ENCODE measurements around the gene PAQR8. TPM values are rescaled to one million over a fixed set of nuclear protein-coding genes. Genes with fewer than 3 reads are reported as not detected.

Gene PAQR8
- polyA plus RNA-seq, 1 of the 3 experiments (the other 2 are of a cell fraction) = 2.3 TPM

DNA sequence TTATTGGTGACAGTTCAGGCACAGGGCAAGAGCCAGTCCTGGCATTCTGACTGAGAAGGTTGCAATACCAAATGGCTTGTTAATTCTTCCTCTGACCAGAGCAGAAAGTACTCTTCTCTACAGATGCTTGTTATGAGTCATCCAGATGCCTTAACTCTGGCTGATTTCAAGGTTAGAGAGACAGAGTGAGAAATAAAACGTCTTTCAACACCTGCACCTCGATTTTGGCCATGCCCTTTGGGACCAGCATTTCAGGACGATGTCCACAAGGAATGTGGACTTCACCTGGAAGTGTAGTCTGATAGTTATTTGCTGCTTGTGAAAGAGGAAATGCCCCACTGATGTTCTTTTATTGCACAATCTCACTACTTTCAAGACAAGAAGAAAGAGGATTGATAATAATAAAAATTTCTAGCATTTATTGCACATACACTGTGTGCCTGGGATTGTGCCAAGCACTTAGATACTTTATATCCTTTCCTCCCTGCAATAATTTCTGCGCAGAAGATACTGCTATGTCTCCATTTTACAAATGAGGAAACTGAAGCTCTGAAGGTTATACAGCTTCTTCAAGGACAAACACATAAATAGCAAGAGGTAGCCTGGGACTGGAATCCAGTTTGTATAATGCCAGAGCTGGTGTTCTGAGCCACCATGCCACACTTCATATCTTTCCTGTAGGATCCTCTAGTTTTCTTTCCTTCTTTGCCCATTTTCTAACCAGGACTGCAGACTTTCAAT is 43.9 kb upstream of the PAQR8 start:
- H3F3A ChIP-seq (replicated peaks; ENCODE audit: insufficient read depth) = no peaks in the 10 kb centered on the region
- ChIA-PET CTCF (interaction anchor here (1.7 kb wide), 1 partner anchor 32 kb away, joined by 4 read pairs; no protein-coding TSS in a partner anchor), POLR2A (no interaction called here)
- TF ChIP-seq FOSL2 (IDR thresholded peaks at IDR 0.05; ENCODE audit: borderline replicate concordance, low read depth) (peak; percentile 31; the same call in 1 of the 2 replicates), FOXM1 (IDR thresholded peaks at IDR 0.05; ENCODE audit: low read depth) (no peak)
- no peak for DNase-seq
- H4K20me1 ChIP-seq (ENCODE audit: insufficient read depth) = no peaks in the 10 kb centered on the region
- H2AFZ ChIP-seq (ENCODE audit: low read depth) = no peak overlapping the region
- no peak overlapping the region for H3K27ac ChIP-seq (ENCODE audit: low read depth in 2 of 2, low read length in 1 of 2)
- peaks cover 0 to 14% of the 10 kb centered on the region in 2 experiments; a peak in 2 of 4 replicates for H3K4me1 ChIP-seq (ENCODE audit: control insufficient read depth in 1 of 2, insufficient read depth in 2 of 2, low read depth in 1 of 2, low read length in 1 of 2)
- H3K36me3 ChIP-seq (replicated peaks in 1 of 2; ENCODE audit: control insufficient read depth in 1 of 2, insufficient read depth in 2 of 2, low read length in 1 of 2) = no peaks in the 10 kb centered on the region
- WGBS (ENCODE audit: low lambda C conversion rate) = 44% methylated on average over 4 of the region's 4 CpGs
- no peaks in the 10 kb centered on the region for H3K9me3 ChIP-seq
- H3K9ac ChIP-seq = no peak overlapping the region
- no peaks in the 10 kb centered on the region for H3K9me2 ChIP-seq
- no peak overlapping the region for H3K4me3 ChIP-seq (ENCODE audit: low read depth in 2 of 2, low read length in 1 of 2)
- no peaks in the 10 kb centered on the region for H3K27me3 ChIP-seq (ENCODE audit: insufficient read depth)
- H3K4me2 ChIP-seq = no peak overlapping the region
- no peaks in the 10 kb centered on the region for H3K79me2 ChIP-seq (ENCODE audit: insufficient read depth)

DNA sequence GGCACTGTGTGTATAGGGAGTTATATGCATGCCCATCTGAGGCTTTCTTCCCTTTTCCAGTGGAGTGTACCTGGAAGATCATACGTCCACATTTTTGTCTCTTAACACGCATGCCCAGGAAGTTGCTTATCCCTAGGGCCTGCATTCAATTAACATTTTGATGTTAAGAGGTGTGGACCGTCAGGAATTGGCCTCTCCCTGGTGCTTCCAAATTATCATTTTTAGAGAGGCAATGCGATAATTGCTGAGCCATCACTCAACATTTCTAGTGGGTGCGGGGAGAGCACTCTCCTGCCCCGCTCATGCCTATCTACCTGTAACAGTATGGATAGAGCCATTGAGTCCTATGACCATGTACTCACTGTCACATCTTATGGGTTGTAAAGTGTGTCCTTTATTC is 37.8 kb upstream of the PAQR8 start:
- WGBS (ENCODE audit: low lambda C conversion rate) = 89% methylated on average over 6 of the region's 6 CpGs
- Histone ChIP-seq H3K9ac (no peak overlapping the region), H3K27me3 (ENCODE audit: insufficient read depth) (no peaks in the 10 kb centered on the region), H2AFZ (ENCODE audit: low read depth) (no peak overlapping the region), H3F3A (replicated peaks; ENCODE audit: insufficient read depth) (no peaks in the 10 kb centered on the region), H3K27ac (ENCODE audit: low read depth in 2 of 2, low read length in 1 of 2) (no peak overlapping the region), H3K79me2 (ENCODE audit: insufficient read depth) (no peaks in the 10 kb centered on the region), H3K36me3 (replicated peaks in 1 of 2; ENCODE audit: control insufficient read depth in 1 of 2, insufficient read depth in 2 of 2, low read length in 1 of 2) (no peaks in the 10 kb centered on the region), H3K4me3 (ENCODE audit: low read depth in 2 of 2, low read length in 1 of 2) (no peak overlapping the region), H3K9me2 (no peaks in the 10 kb centered on the region), H3K4me1 (ENCODE audit: control insufficient read depth in 1 of 2, insufficient read depth in 2 of 2, low read depth in 1 of 2, low read length in 1 of 2) (peaks cover 0 to 6% of the 10 kb centered on the region in 2 experiments; a peak in 1 of 4 replicates), H3K9me3 (no peaks in the 10 kb centered on the region), H4K20me1 (ENCODE audit: insufficient read depth) (no peaks in the 10 kb centered on the region), H3K4me2 (no peak overlapping the region)
- TF ChIP-seq MXI1 (IDR thresholded peaks at IDR 0.05; ENCODE audit: low read depth, low read length) (no peak), NFIC (IDR thresholded peaks at IDR 0.05; ENCODE audit: borderline replicate concordance) (no peak), TEAD4 (IDR thresholded peaks at IDR 0.05; ENCODE audit: borderline replicate concordance, insufficient read depth) (no peak), POLR2AphosphoS5 (IDR thresholded peaks at IDR 0.05; ENCODE audit: low read depth, low read length) (no peak), GATA2 (CRISPR knock-in tag; IDR thresholded peaks at IDR 0.05) (no peak), JUND (IDR thresholded peaks at IDR 0.05) (no peak), FOXM1 (IDR thresholded peaks at IDR 0.05; ENCODE audit: low read depth) (no peak), FOSL2 (IDR thresholded peaks at IDR 0.05; ENCODE audit: borderline replicate concordance, low read depth) (no peak), ELF1 (IDR thresholded peaks at IDR 0.05) (no peak), RFX5 (IDR thresholded peaks at IDR 0.05; ENCODE audit: low read length) (no peak), YY1 (IDR thresholded peaks at IDR 0.05; ENCODE audit: low read depth) (no peak), TCF12 (IDR thresholded peaks at IDR 0.05) (no peak), RAD21 (IDR thresholded peaks at IDR 0.05; ENCODE audit: low read length) (no peak)
- TF ChIP-seq, protein P1, sequence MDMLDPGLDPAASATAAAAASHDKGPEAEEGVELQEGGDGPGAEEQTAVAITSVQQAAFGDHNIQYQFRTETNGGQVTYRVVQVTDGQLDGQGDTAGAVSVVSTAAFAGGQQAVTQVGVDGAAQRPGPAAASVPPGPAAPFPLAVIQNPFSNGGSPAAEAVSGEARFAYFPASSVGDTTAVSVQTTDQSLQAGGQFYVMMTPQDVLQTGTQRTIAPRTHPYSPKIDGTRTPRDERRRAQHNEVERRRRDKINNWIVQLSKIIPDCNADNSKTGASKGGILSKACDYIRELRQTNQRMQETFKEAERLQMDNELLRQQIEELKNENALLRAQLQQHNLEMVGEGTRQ (IDR thresholded peaks at IDR 0.05; ENCODE audit: borderline replicate concordance, low read depth, low read length) = no peak
- TF ChIP-seq, protein P2, sequence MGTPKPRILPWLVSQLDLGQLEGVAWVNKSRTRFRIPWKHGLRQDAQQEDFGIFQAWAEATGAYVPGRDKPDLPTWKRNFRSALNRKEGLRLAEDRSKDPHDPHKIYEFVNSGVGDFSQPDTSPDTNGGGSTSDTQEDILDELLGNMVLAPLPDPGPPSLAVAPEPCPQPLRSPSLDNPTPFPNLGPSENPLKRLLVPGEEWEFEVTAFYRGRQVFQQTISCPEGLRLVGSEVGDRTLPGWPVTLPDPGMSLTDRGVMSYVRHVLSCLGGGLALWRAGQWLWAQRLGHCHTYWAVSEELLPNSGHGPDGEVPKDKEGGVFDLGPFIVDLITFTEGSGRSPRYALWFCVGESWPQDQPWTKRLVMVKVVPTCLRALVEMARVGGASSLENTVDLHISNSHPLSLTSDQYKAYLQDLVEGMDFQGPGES (IDR thresholded peaks at IDR 0.05; ENCODE audit: low read depth, low read length) = no peak
- TF ChIP-seq, protein P3, sequence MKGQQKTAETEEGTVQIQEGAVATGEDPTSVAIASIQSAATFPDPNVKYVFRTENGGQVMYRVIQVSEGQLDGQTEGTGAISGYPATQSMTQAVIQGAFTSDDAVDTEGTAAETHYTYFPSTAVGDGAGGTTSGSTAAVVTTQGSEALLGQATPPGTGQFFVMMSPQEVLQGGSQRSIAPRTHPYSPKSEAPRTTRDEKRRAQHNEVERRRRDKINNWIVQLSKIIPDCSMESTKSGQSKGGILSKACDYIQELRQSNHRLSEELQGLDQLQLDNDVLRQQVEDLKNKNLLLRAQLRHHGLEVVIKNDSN (IDR thresholded peaks at IDR 0.05; ENCODE audit: borderline replicate concordance, low read depth) = no peak
- TF ChIP-seq, protein P4, sequence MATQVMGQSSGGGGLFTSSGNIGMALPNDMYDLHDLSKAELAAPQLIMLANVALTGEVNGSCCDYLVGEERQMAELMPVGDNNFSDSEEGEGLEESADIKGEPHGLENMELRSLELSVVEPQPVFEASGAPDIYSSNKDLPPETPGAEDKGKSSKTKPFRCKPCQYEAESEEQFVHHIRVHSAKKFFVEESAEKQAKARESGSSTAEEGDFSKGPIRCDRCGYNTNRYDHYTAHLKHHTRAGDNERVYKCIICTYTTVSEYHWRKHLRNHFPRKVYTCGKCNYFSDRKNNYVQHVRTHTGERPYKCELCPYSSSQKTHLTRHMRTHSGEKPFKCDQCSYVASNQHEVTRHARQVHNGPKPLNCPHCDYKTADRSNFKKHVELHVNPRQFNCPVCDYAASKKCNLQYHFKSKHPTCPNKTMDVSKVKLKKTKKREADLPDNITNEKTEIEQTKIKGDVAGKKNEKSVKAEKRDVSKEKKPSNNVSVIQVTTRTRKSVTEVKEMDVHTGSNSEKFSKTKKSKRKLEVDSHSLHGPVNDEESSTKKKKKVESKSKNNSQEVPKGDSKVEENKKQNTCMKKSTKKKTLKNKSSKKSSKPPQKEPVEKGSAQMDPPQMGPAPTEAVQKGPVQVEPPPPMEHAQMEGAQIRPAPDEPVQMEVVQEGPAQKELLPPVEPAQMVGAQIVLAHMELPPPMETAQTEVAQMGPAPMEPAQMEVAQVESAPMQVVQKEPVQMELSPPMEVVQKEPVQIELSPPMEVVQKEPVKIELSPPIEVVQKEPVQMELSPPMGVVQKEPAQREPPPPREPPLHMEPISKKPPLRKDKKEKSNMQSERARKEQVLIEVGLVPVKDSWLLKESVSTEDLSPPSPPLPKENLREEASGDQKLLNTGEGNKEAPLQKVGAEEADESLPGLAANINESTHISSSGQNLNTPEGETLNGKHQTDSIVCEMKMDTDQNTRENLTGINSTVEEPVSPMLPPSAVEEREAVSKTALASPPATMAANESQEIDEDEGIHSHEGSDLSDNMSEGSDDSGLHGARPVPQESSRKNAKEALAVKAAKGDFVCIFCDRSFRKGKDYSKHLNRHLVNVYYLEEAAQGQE (IDR thresholded peaks at IDR 0.05; ENCODE audit: low read depth, low read length) = no peak
- TF ChIP-seq, protein P5, sequence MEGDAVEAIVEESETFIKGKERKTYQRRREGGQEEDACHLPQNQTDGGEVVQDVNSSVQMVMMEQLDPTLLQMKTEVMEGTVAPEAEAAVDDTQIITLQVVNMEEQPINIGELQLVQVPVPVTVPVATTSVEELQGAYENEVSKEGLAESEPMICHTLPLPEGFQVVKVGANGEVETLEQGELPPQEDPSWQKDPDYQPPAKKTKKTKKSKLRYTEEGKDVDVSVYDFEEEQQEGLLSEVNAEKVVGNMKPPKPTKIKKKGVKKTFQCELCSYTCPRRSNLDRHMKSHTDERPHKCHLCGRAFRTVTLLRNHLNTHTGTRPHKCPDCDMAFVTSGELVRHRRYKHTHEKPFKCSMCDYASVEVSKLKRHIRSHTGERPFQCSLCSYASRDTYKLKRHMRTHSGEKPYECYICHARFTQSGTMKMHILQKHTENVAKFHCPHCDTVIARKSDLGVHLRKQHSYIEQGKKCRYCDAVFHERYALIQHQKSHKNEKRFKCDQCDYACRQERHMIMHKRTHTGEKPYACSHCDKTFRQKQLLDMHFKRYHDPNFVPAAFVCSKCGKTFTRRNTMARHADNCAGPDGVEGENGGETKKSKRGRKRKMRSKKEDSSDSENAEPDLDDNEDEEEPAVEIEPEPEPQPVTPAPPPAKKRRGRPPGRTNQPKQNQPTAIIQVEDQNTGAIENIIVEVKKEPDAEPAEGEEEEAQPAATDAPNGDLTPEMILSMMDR (IDR thresholded peaks at IDR 0.05) = no peak
- ChIA-PET POLR2A (interaction anchor here (0.6 kb wide), 1 partner anchor 247 kb away, joined by 3 read pairs; no protein-coding TSS in a partner anchor), CTCF (no interaction called here)
- DNase-seq = no peak
